A673 (cell line): Measurements from ENCODE around the gene MYCN.

Experiments used
- EZH2 ChIP-seq: fragments of 200-600 bp; sonication (generic); IDR thresholded peaks from 2 replicates; pipeline ENCODE4 v1.6.1; 2017; ENCODE audit warnings: borderline replicate concordance, low read depth, mild to moderate bottlenecking, mixed read lengths, antibody characterized with exemption, low read length; ENCODE audit not compliant: poor library complexity, severe bottlenecking
- TF ChIP-seq, protein P1 (sequence below): fragments of 300-800, 200-600 bp; sonication (generic); conservative IDR thresholded peaks from 2 replicates; pipeline ENCODE4 v1.5.1; 2017; ENCODE audit warnings: low read depth, mild to moderate bottlenecking, antibody characterized with exemption, low read length, moderate library complexity, mixed read lengths

DNA sequence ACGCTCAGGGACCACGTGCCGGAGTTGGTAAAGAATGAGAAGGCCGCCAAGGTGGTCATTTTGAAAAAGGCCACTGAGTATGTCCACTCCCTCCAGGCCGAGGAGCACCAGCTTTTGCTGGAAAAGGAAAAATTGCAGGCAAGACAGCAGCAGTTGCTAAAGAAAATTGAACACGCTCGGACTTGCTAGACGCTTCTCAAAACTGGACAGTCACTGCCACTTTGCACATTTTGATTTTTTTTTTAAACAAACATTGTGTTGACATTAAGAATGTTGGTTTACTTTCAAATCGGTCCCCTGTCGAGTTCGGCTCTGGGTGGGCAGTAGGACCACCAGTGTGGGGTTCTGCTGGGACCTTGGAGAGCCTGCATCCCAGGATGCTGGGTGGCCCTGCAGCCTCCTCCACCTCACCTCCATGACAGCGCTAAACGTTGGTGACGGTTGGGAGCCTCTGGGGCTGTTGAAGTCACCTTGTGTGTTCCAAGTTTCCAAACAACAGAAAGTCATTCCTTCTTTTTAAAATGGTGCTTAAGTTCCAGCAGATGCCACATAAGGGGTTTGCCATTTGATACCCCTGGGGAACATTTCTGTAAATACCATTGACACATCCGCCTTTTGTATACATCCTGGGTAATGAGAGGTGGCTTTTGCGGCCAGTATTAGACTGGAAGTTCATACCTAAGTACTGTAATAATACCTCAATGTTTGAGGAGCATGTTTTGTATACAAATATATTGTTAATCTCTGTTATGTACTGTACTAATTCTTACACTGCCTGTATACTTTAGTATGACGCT, 5.8 kb downstream of the MYCN start:
- TF ChIP-seq, protein P1, sequence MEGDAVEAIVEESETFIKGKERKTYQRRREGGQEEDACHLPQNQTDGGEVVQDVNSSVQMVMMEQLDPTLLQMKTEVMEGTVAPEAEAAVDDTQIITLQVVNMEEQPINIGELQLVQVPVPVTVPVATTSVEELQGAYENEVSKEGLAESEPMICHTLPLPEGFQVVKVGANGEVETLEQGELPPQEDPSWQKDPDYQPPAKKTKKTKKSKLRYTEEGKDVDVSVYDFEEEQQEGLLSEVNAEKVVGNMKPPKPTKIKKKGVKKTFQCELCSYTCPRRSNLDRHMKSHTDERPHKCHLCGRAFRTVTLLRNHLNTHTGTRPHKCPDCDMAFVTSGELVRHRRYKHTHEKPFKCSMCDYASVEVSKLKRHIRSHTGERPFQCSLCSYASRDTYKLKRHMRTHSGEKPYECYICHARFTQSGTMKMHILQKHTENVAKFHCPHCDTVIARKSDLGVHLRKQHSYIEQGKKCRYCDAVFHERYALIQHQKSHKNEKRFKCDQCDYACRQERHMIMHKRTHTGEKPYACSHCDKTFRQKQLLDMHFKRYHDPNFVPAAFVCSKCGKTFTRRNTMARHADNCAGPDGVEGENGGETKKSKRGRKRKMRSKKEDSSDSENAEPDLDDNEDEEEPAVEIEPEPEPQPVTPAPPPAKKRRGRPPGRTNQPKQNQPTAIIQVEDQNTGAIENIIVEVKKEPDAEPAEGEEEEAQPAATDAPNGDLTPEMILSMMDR = no peak
- TF ChIP-seq EZH2 = no peak
